GM12878 (cell line): ENCODE results near the gene BCL11A. TPM values are rescaled to one million over a fixed set of nuclear protein-coding genes. Genes with fewer than 3 reads are reported as not detected.
A peak's percentile ranks its signal among the peaks of the same experiment; 100 is the strongest.

Experiments used
- ATAC-seq: fragments of 200-7000 bp; cut with Tn5 transposase; 3 replicates; pipeline ENCODE4 v1.9.1; 2020; ENCODE audit warnings: mild to moderate bottlenecking, moderate library complexity
- BruUV-seq: library from RNA; stranded (reverse); fragments of 400-500 nt; replicated peaks from 2 replicates; lab custom pipeline; 2021; lab: Mats Ljungman, UMichigan
- CTCF ChIA-PET: fragments of 300-600 bp; sonication (Branson Sonifier 250); formaldehyde crosslinking; extraction: SDS; loops from one replicate; lab custom pipeline; 2021; ENCODE audit warnings: inconsistent platforms; lab: Yijun Ruan, JAX
- POLR2A ChIA-PET: fragments of 350-600 bp; formaldehyde crosslinking; extraction: SDS; loops from one replicate; lab custom pipeline; 2021; ENCODE audit warnings: inconsistent platforms; lab: Charles Lee
- RAD21 ChIA-PET: fragments of 300-600 bp; sonication (Branson Sonifier 250); formaldehyde crosslinking; loops from one replicate; lab custom pipeline; 2023; ENCODE audit warnings: antibody characterized with exemption; ENCODE audit not compliant: unreplicated experiment; lab: Charles Lee
- SMC1A ChIA-PET: fragments of 300-600 bp; sonication (Branson Sonifier 250); formaldehyde crosslinking; loops from one replicate; lab custom pipeline; 2023; ENCODE audit not compliant: unreplicated experiment, uncharacterized antibody; lab: Charles Lee
- DNase-seq: peaks from one replicate; pipeline ENCODE4 v3.0.0-alpha.2; 2011; ENCODE audit warnings: low read depth, low spot score
- FAIRE-seq: peaks from 3 replicates; lab custom pipeline; 2011; peaks lifted over from hg19 to GRCh38; lab: Jason Lieb, UNC
- H2AFZ ChIP-seq: 2 replicates; pipeline ENCODE4 v1.6.0; 2011; ENCODE audit warnings: low read depth, low read length, control low read depth; ENCODE audit not compliant: control insufficient read depth
- H3K27ac ChIP-seq: 2 replicates; pipeline ENCODE4 v1.5.1; 2011; ENCODE audit warnings: control low read depth; ENCODE audit not compliant: control insufficient read depth, insufficient read depth
- H3K27me3 ChIP-seq, 2 experiments: replicated peaks in 1 of 2; 2 replicates each; pipeline versions ENCODE4 v1.6.0 to v1.6.1; 2011; ENCODE audit warnings: low read length in 1 of 2; ENCODE audit not compliant: control insufficient read depth in 2 of 2, insufficient read depth in 2 of 2
- H3K36me3 ChIP-seq, 2 experiments: 2 replicates each; pipeline ENCODE4 v1.5.1; 2011; ENCODE audit warnings: low read length in 1 of 2; ENCODE audit not compliant: control insufficient read depth in 2 of 2, insufficient read depth in 2 of 2
- H3K4me1 ChIP-seq: 2 replicates; pipeline ENCODE4 v1.6.1; 2011; ENCODE audit warnings: mild to moderate bottlenecking, low read length, moderate library complexity, mixed read lengths; ENCODE audit not compliant: control insufficient read depth, insufficient read depth
- H3K4me2 ChIP-seq: 2 replicates; pipeline ENCODE4 v1.6.0; 2011; ENCODE audit warnings: control low read depth; ENCODE audit not compliant: control insufficient read depth, insufficient read depth
- H3K4me3 ChIP-seq: fragments of 200-600 bp; sonication (generic); 2 replicates; pipeline ENCODE4 v1.5.1; 2016
- H3K79me2 ChIP-seq: 2 replicates; pipeline ENCODE4 v1.6.0; 2011; ENCODE audit warnings: low read length; ENCODE audit not compliant: control insufficient read depth, insufficient read depth
- H3K9ac ChIP-seq: 2 replicates; pipeline ENCODE4 v1.8.0; 2011; ENCODE audit warnings: low read length, control low read depth, mixed read lengths; ENCODE audit not compliant: control insufficient read depth, insufficient read depth
- H3K9me3 ChIP-seq: replicated peaks from 3 replicates; pipeline ENCODE4 v1.5.1; 2011; ENCODE audit warnings: mild to moderate bottlenecking, low read length; ENCODE audit not compliant: control insufficient read depth, insufficient read depth
- H4K20me1 ChIP-seq: 2 replicates; pipeline ENCODE4 v1.6.0; 2011; ENCODE audit not compliant: control insufficient read depth, insufficient read depth
- BHLHE40 ChIP-seq, 2 experiments: fragments of 450-650 bp in 1 of 2; IDR thresholded peaks; 2 replicates each; pipeline ENCODE4 v1.6.1; 2011 to 2017; ENCODE audit warnings: low read depth in 2 of 2, borderline replicate concordance in 1 of 2, improper control_type of control experiment in 1 of 2, low read length in 1 of 2, mild to moderate bottlenecking in 1 of 2
- CBFB ChIP-seq: IDR thresholded peaks from 2 replicates; pipeline ENCODE4 v1.6.1; 2016; ENCODE audit warnings: antibody characterized with exemption, low read depth
- CEBPB ChIP-seq, 2 experiments: fragments of 150-350 bp in 1 of 2; IDR thresholded peaks; 2 replicates each; pipeline ENCODE4 v1.6.1; 2012 to 2014; ENCODE audit warnings: low read depth in 2 of 2, low read length in 2 of 2, borderline replicate concordance in 1 of 2, inconsistent platforms in 1 of 2
- CHD1 ChIP-seq: IDR thresholded peaks from 2 replicates; pipeline ENCODE4 v1.6.1; 2012; ENCODE audit warnings: low read depth, low read length, improper control_type of control experiment
- NFIC ChIP-seq: IDR thresholded peaks from 2 replicates; pipeline ENCODE4 v1.6.1; 2012; ENCODE audit warnings: low read depth, mild to moderate bottlenecking, inconsistent platforms, low read length, moderate library complexity
- RFX5 ChIP-seq: IDR thresholded peaks from 2 replicates; pipeline ENCODE4 v1.6.1; 2011; ENCODE audit warnings: low read depth, low read length, improper control_type of control experiment
- SIN3A ChIP-seq: IDR thresholded peaks from 2 replicates; pipeline ENCODE4 v1.6.1; 2012; ENCODE audit warnings: low read depth, low read length, improper control_type of control experiment
- SRF ChIP-seq, 2 experiments: IDR thresholded peaks; 2 replicates each; pipeline ENCODE4 v1.6.1; 2011; ENCODE audit warnings: low read depth in 2 of 2, low read length in 2 of 2, mild to moderate bottlenecking in 1 of 2, moderate library complexity in 1 of 2
- STAT3 ChIP-seq: IDR thresholded peaks from 2 replicates; pipeline ENCODE4 v1.6.1; 2011; ENCODE audit warnings: low read depth, low read length, improper control_type of control experiment
- YY1 ChIP-seq: IDR thresholded peaks from 2 replicates; pipeline ENCODE4 v1.6.1; 2011; ENCODE audit warnings: low read depth, mild to moderate bottlenecking, low read length
- ZNF622 ChIP-seq: fragments of 450-650 bp; IDR thresholded peaks from 2 replicates; pipeline ENCODE4 v1.6.1; 2017; ENCODE audit warnings: mild to moderate bottlenecking, inconsistent platforms
- WGBS: methylation state at CpG from one replicate; pipeline ENCODE4 v1.1.6; 2016; ENCODE audit warnings: low lambda C conversion rate; ENCODE audit not compliant: insufficient replicate concordance, insufficient coverage; ENCODE audit errors: missing lambda C conversion rate; 5-methylcytosine and 5-hydroxymethylcytosine counted together
- in situ Hi-C: fragments of 300-500 bp; cut with MboI; formaldehyde crosslinking; loops from 9 replicates; pipeline ENCODE4 v1.14.3; 2018; ENCODE audit warnings: mixed read lengths
- intact Hi-C: fragments of 100-400 bp; cut with micrococcal nuclease; formaldehyde crosslinking; loops from one replicate; pipeline ENCODE4 v1.14.2; 2022; ENCODE audit not compliant: unreplicated experiment
- polyA plus RNA-seq, 11 experiments: library from polyadenylated mRNA; depleted of rRNA in 4 of 11; unstranded in 6 of 11; stranded (reverse) in 5 of 11; fragments of >200 nt; fragmentation: Nextera tagmentation in 4 of 11; fragmentation: Illumina TruSeq in 1 of 11; extraction: Ambion mirVana in 4 of 11; extraction: Trizol in 1 of 11; gene quantifications; 1 replicate in 1 of 11; 2 replicates in 10 of 11; pipeline versions ENCODE4 v1.2.1 to v1.2.3, GENCODE V29; 2011 to 2016; ENCODE audit warnings: inconsistent platforms in 2 of 11, missing spikeins in 2 of 11, low read depth in 1 of 11
- total RNA-seq, 4 experiments: library from RNA; depleted of rRNA in 3 of 4; stranded (reverse); fragments of >200 nt in 3 of 4; fragmentation: Illumina TruSeq in 1 of 4; extraction: Trizol in 1 of 4; gene quantifications; 2 replicates each; pipeline versions ENCODE4 v1.2.1 to v1.2.3, GENCODE V29; 2013 to 2021
- TF ChIP-seq, protein P1 (sequence below): fragments of 450-650 bp; IDR thresholded peaks from 2 replicates; pipeline ENCODE4 v1.6.1; 2017; ENCODE audit warnings: low read depth, mild to moderate bottlenecking, moderate library complexity
- TF ChIP-seq, protein P2 (sequence below): fragments of 450-650 bp; formaldehyde crosslinking; IDR thresholded peaks from 2 replicates; pipeline ENCODE4 v1.4.0; 2020; ENCODE audit warnings: mild to moderate bottlenecking, moderate library complexity
- TF ChIP-seq, protein P3 (sequence below): fragments of 450-650 bp; IDR thresholded peaks from 2 replicates; pipeline ENCODE4 v1.6.1; 2017; ENCODE audit warnings: mild to moderate bottlenecking, moderate library complexity

The BCL11A gene
- total and polyA plus RNA-seq, 10 of the 15 experiments (the other 5 are each of a cell fraction or from before 2014, with no cell fraction given): 7.5 to 26.6 (median 11.1) TPM; not detected in 1

DNA sequence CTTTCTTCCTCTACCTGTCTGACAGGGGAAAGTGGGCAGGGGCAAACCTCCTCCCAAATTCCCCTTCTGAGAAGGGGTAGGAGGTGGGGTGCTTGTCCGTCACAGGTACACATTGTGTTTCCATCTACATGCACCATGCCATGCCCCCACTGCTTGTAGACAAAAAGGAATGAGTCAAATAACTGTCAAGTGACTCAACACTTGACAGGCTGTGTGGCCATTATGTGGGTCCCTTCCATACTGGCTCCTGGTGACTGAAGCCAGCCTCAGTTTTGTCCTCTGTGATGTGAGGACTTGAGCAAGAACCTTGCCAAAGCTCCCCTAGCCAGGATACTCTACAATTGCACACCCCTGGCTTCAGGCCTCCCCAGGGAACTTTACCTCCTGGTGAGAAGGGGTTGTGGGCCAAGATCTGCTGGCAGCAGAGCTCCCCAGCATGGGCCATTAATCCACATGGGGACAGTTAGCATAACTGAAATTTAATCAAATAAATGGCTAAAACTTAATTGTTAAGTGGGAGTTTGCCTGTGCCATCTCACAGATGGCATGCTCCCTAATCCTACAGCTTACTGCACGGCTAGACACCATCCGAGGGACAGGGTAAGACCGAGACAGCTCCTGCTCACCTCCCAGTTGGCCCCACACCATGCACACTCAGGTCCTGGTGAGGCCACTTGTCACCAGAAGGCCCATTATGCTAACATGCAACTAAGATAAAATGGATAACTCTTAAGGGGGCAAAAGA is 140.2 kb downstream of the BCL11A start:
- in situ Hi-C loops: no loop called here
- Histone ChIP-seq H3K27me3 (no peaks in the 10 kb centered on the region), H3K4me3 (no peak overlapping the region), H3K9ac (no peak overlapping the region), H3K27ac (peak overlapping the region; percentile 61), H3K4me1 (peaks cover 41% of the 10 kb centered on the region), H4K20me1 (no peaks in the 10 kb centered on the region), H3K9me3 (no peaks in the 10 kb centered on the region), H2AFZ (peak overlapping the region; percentile 18; the same call in 1 of the 2 replicates), H3K36me3 (no peaks in the 10 kb centered on the region), H3K4me2 (peak overlapping the region; percentile 46), H3K79me2 (no peaks in the 10 kb centered on the region)
- ChIA-PET RAD21 (no interaction called here), SMC1A (interaction anchor here (1.2 kb wide), 1 partner anchor 101 kb away, joined by 3 read pairs; no protein-coding TSS in a partner anchor), CTCF (no interaction called here), POLR2A (no interaction called here)
- 35% methylated on average over 4 of the region's 4 CpGs for WGBS
- no TSS peak for BruUV-seq
- intact Hi-C loops: loop anchor here (5.0 kb wide), 1 partner anchor 56 kb away; no protein-coding TSS in a partner anchor
- ATAC-seq (peak; percentile 28), DNase-seq (no peak), FAIRE-seq (peak; percentile 13)
- TF ChIP-seq SRF (IDR thresholded peaks at IDR 0.05; ENCODE audit: low read depth in 2 of 2, low read length in 2 of 2): no peak
- TF ChIP-seq, protein P1, sequence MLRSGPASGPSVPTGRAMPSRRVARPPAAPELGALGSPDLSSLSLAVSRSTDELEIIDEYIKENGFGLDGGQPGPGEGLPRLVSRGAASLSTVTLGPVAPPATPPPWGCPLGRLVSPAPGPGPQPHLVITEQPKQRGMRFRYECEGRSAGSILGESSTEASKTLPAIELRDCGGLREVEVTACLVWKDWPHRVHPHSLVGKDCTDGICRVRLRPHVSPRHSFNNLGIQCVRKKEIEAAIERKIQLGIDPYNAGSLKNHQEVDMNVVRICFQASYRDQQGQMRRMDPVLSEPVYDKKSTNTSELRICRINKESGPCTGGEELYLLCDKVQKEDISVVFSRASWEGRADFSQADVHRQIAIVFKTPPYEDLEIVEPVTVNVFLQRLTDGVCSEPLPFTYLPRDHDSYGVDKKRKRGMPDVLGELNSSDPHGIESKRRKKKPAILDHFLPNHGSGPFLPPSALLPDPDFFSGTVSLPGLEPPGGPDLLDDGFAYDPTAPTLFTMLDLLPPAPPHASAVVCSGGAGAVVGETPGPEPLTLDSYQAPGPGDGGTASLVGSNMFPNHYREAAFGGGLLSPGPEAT: no peak
- TF ChIP-seq SIN3A: no peak
- no peak for TF ChIP-seq CHD1
- TF ChIP-seq, protein P2, sequence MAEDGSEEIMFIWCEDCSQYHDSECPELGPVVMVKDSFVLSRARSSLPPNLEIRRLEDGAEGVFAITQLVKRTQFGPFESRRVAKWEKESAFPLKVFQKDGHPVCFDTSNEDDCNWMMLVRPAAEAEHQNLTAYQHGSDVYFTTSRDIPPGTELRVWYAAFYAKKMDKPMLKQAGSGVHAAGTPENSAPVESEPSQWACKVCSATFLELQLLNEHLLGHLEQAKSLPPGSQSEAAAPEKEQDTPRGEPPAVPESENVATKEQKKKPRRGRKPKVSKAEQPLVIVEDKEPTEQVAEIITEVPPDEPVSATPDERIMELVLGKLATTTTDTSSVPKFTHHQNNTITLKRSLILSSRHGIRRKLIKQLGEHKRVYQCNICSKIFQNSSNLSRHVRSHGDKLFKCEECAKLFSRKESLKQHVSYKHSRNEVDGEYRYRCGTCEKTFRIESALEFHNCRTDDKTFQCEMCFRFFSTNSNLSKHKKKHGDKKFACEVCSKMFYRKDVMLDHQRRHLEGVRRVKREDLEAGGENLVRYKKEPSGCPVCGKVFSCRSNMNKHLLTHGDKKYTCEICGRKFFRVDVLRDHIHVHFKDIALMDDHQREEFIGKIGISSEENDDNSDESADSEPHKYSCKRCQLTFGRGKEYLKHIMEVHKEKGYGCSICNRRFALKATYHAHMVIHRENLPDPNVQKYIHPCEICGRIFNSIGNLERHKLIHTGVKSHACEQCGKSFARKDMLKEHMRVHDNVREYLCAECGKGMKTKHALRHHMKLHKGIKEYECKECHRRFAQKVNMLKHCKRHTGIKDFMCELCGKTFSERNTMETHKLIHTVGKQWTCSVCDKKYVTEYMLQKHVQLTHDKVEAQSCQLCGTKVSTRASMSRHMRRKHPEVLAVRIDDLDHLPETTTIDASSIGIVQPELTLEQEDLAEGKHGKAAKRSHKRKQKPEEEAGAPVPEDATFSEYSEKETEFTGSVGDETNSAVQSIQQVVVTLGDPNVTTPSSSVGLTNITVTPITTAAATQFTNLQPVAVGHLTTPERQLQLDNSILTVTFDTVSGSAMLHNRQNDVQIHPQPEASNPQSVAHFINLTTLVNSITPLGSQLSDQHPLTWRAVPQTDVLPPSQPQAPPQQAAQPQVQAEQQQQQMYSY (CRISPR knock-in tag): no peak
- TF ChIP-seq STAT3: no peak
- TF ChIP-seq ZNF622: no peak
- no peak for TF ChIP-seq CEBPB (IDR thresholded peaks at IDR 0.05; ENCODE audit: borderline replicate concordance in 1 of 2, low read depth in 2 of 2, low read length in 2 of 2)
- TF ChIP-seq BHLHE40 (IDR thresholded peaks at IDR 0.05; ENCODE audit: borderline replicate concordance in 1 of 2, low read depth in 2 of 2, low read length in 1 of 2): no peak
- 0 out of 2 replicates have a peak, but pooled peaks have one; percentile 14 for TF ChIP-seq YY1
- TF ChIP-seq NFIC: 0 out of 2 replicates have a peak, but pooled peaks have one; percentile 3
- TF ChIP-seq RFX5: no peak
- TF ChIP-seq, protein P3, sequence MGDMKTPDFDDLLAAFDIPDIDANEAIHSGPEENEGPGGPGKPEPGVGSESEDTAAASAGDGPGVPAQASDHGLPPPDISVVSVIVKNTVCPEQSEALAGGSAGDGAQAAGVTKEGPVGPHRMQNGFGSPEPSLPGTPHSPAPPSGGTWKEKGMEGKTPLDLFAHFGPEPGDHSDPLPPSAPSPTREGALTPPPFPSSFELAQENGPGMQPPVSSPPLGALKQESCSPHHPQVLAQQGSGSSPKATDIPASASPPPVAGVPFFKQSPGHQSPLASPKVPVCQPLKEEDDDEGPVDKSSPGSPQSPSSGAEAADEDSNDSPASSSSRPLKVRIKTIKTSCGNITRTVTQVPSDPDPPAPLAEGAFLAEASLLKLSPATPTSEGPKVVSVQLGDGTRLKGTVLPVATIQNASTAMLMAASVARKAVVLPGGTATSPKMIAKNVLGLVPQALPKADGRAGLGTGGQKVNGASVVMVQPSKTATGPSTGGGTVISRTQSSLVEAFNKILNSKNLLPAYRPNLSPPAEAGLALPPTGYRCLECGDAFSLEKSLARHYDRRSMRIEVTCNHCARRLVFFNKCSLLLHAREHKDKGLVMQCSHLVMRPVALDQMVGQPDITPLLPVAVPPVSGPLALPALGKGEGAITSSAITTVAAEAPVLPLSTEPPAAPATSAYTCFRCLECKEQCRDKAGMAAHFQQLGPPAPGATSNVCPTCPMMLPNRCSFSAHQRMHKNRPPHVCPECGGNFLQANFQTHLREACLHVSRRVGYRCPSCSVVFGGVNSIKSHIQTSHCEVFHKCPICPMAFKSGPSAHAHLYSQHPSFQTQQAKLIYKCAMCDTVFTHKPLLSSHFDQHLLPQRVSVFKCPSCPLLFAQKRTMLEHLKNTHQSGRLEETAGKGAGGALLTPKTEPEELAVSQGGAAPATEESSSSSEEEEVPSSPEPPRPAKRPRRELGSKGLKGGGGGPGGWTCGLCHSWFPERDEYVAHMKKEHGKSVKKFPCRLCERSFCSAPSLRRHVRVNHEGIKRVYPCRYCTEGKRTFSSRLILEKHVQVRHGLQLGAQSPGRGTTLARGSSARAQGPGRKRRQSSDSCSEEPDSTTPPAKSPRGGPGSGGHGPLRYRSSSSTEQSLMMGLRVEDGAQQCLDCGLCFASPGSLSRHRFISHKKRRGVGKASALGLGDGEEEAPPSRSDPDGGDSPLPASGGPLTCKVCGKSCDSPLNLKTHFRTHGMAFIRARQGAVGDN: no peak
- TF ChIP-seq CBFB: no peak
